PFSK-1 (cell line): ENCODE data around the gene GMCL1.

Source experiments
- FOXP2 ChIP-seq: optimal IDR thresholded peaks from 2 replicates; pipeline ENCODE3; 2011; ENCODE audit warnings: borderline replicate concordance, control low read depth, inconsistent platforms; ENCODE audit not compliant: insufficient read depth; ENCODE audit errors: extremely low read length, extremely low read depth
- POLR2AphosphoS5 ChIP-seq: IDR thresholded peaks from 2 replicates; pipeline ENCODE4 v1.6.1; 2012; ENCODE audit warnings: low read depth, mild to moderate bottlenecking, control low read depth, low read length, moderate library complexity
- REST ChIP-seq, 2 experiments: IDR thresholded peaks; 2 replicates each; pipeline versions ENCODE4 v1.6.1 to v1.8.0; 2011 to 2012; ENCODE audit warnings: low read depth in 2 of 2, low read length in 2 of 2, control low read depth in 1 of 2, inconsistent platforms in 1 of 2, mild to moderate bottlenecking in 1 of 2, moderate library complexity in 1 of 2; ENCODE audit not compliant: insufficient read depth in 1 of 2
- SIN3A ChIP-seq: IDR thresholded peaks from 2 replicates; pipeline ENCODE4 v1.6.1; 2012; ENCODE audit warnings: mild to moderate bottlenecking, low read length, moderate library complexity, borderline replicate concordance; ENCODE audit not compliant: insufficient read depth
- TAF1 ChIP-seq: IDR thresholded peaks from 2 replicates; pipeline ENCODE4 v1.6.1; 2012; ENCODE audit warnings: low read length, control low read depth, borderline replicate concordance; ENCODE audit not compliant: insufficient read depth

Gene GMCL1

GRCh38 chr2:69911985-69912563 lies 82.6 kb downstream of the GMCL1 start:
- no peak for TF ChIP-seq FOXP2
- no peak for TF ChIP-seq TAF1
- TF ChIP-seq SIN3A = no peak
- no peak for TF ChIP-seq REST (IDR thresholded peaks at IDR 0.05; ENCODE audit: insufficient read depth in 1 of 2, low read depth in 2 of 2, low read length in 2 of 2)
- TF ChIP-seq POLR2AphosphoS5 = no peak; the same call in 1 of the 2 replicates

- TF ChIP-seq TAF1 (peak; percentile 81; the same call in 1 of the 2 replicates), FOXP2 (peak; percentile 83), REST (IDR thresholded peaks at IDR 0.05; ENCODE audit: insufficient read depth in 1 of 2, low read depth in 2 of 2, low read length in 2 of 2) (0 out of 4 replicates have a peak, but pooled peaks of 1 of the 2 experiments have one; percentile 19), POLR2AphosphoS5 (peak; percentile 83), SIN3A (no peak)
Observed at GRCh38 chr2:69914164-69914949, 84.9 kb downstream of the GMCL1 start.

GRCh38 chr2:69914950-69915945 lies 85.8 kb downstream of the GMCL1 start, which contains the start of gene MXD1:
MXD1 (plus strand) TSS chr2:69915109; CDS start chr2:69915331, 222 bp downstream.
- TF ChIP-seq SIN3A (0 out of 2 replicates have a peak, but pooled peaks have one; percentile 80), REST (IDR thresholded peaks at IDR 0.05; ENCODE audit: insufficient read depth in 1 of 2, low read depth in 2 of 2, low read length in 2 of 2) (no peak), TAF1 (peak; percentile 68; the same call in 1 of the 2 replicates), POLR2AphosphoS5 (peak; percentile 51; the same call in 1 of the 2 replicates), FOXP2 (peak; percentile 42)

- TF ChIP-seq SIN3A (no peak), TAF1 (no peak), REST (IDR thresholded peaks at IDR 0.05; ENCODE audit: insufficient read depth in 1 of 2, low read depth in 2 of 2, low read length in 2 of 2) (no peak), FOXP2 (no peak), POLR2AphosphoS5 (no peak)
Observed at GRCh38 chr2:69916106-69916505, 86.6 kb downstream of the GMCL1 start.
